ENCODE data around the gene GAA. TPM values are rescaled to one million over a fixed set of nuclear protein-coding genes. Genes with fewer than 3 reads are reported as not detected.
A peak's percentile ranks its signal among the peaks of the same experiment; 100 is the strongest.

GAA gene
- total and polyA plus RNA-seq, 2 of the 13 experiments (the other 11 are each of a cell fraction or from before 2014, with no cell fraction given): 21.6 to 36.4 TPM

- TF ChIP-seq HMGXB4 (CRISPR knock-in tag; IDR thresholded peaks at IDR 0.05; ENCODE audit: borderline replicate concordance in 1 of 2, low read depth in 1 of 2) (peak; percentile 19 to 46; a peak in 2 of 4 replicates), ZNF407 (CRISPR knock-in tag; IDR thresholded peaks at IDR 0.05; ENCODE audit: not compliant biosample characterization) (peak; percentile 15), ZNF567 (CRISPR knock-in tag; IDR thresholded peaks at IDR 0.05; ENCODE audit: borderline replicate concordance) (no peak), HNF1B (CRISPR knock-in tag; IDR thresholded peaks at IDR 0.05) (peak; percentile 75), ZNF367 (CRISPR knock-in tag; IDR thresholded peaks at IDR 0.05; ENCODE audit: borderline replicate concordance) (no peak), ZBTB25 (CRISPR knock-in tag; IDR thresholded peaks at IDR 0.05) (0 out of 2 replicates have a peak, but pooled peaks have one; percentile 36), MAX (IDR thresholded peaks at IDR 0.05) (peak; percentile 16; the same call in 1 of the 2 replicates), ZNF580 (CRISPR knock-in tag; IDR thresholded peaks at IDR 0.05; ENCODE audit: borderline replicate concordance, low read depth) (no peak), ZFP91 (CRISPR knock-in tag; IDR thresholded peaks at IDR 0.05; ENCODE audit: borderline replicate concordance) (peak; percentile 59; the same call in 1 of the 2 replicates), ATF3 (CRISPR knock-in tag; IDR thresholded peaks at IDR 0.05) (0 out of 2 replicates have a peak, but pooled peaks have one; percentile 29)
Measured at GRCh38 chr17:80082403-80083135, 18.8 kb upstream of the GAA start (continued).

Data from HepG2 (cell line).